ELF-1 (cell line): ENCODE results near the gene PPP1R7.
"Not testable (repeated sequence)": the region's sequence is repeated elsewhere in the genome, so short reads cannot be mapped to it uniquely, and the experiment has no call there.

Experiments
- DNase-seq: peaks from one replicate; pipeline ENCODE4 v3.0.0-alpha.2; 2016; ENCODE audit warnings: low read depth, low spot score

The PPP1R7 gene

GRCh38 chr2:241193271-241193670 lies 43.0 kb downstream of the PPP1R7 start:
- DNase-seq: no peak

- no peak for DNase-seq
These were observed 44.5 kb downstream of the PPP1R7 start for GRCh38 chr2:241194811-241195210.

GRCh38 chr2:241195506-241196130 lies 45.4 kb downstream of the PPP1R7 start:
- DNase-seq: no peak

- DNase-seq: not testable (repeated sequence)
These were observed 47.0 kb downstream of the PPP1R7 start for GRCh38 chr2:241197246-241197645.

GRCh38 chr2:241197947-241198346 lies 47.7 kb downstream of the PPP1R7 start:
- DNase-seq: no peak

- DNase-seq: no peak
These were observed 48.4 kb downstream of the PPP1R7 start for GRCh38 chr2:241198381-241199279.

GRCh38 chr2:241199286-241199685 lies 49.0 kb downstream of the PPP1R7 start:
- DNase-seq: no peak

GRCh38 chr2:241199897-241200821 lies 49.9 kb downstream of the PPP1R7 start:
- no peak for DNase-seq

- DNase-seq: no peak
These were observed 50.6 kb downstream of the PPP1R7 start for GRCh38 chr2:241200822-241201395.

GRCh38 chr2:241201445-241202267 lies 51.4 kb downstream of the PPP1R7 start:
- DNase-seq: no peak

GRCh38 chr2:241202268-241202585 lies 52.0 kb downstream of the PPP1R7 start:
- DNase-seq: no peak

- no peak for DNase-seq
These were observed 52.4 kb downstream of the PPP1R7 start for GRCh38 chr2:241202681-241203080.

- no peak for DNase-seq
These were observed 53.1 kb downstream of the PPP1R7 start for GRCh38 chr2:241203218-241204009.

GRCh38 chr2:241204010-241204384 lies 53.7 kb downstream of the PPP1R7 start:
- DNase-seq: no peak

- no peak for DNase-seq
These were observed 54.2 kb downstream of the PPP1R7 start for GRCh38 chr2:241204490-241204889.

GRCh38 chr2:241205086-241205485 lies 54.8 kb downstream of the PPP1R7 start:
- no peak for DNase-seq

GRCh38 chr2:241207151-241207550 lies 56.9 kb downstream of the PPP1R7 start:
- no peak for DNase-seq

GRCh38 chr2:241207641-241208040 lies 57.4 kb downstream of the PPP1R7 start:
- no peak for DNase-seq

GRCh38 chr2:241208058-241208457 lies 57.8 kb downstream of the PPP1R7 start:
- no peak for DNase-seq

- no peak for DNase-seq
These were observed 59.0 kb downstream of the PPP1R7 start for GRCh38 chr2:241209271-241209670.
